GM21786 (cell line): ENCODE results near the gene GRM5.

Experiments used
- ATAC-seq: cut with Tn5 transposase; IDR thresholded peaks from one replicate; pipeline ENCODE4 v1.9.1; 2021; ENCODE audit not compliant: unreplicated experiment

The GRM5 gene

DNA sequence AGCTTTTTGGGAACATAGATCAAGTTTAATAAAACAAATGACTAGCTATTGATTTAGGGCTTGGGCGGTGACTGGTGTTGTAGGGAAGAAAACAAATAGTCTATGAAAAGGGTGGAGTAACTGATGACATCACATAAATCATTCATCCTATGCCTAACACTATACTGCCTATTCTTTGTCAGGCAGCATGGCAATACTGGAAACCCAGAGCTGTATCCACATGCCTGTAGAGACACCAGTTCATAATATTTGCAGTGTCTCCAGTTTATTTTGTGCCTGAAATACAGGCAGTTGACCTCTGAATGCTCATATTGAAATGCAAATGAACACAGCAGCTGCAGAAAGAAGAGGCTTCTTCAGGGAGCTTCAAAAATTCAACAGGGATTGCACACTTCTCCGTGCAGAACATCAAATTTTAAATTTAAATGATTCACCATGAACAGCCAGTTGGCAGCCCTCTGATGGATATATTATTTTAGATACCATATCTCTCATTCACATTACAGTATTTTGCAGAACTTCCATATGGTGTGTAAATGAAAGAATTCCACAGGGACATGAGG lies 445.1 kb downstream of the GRM5 start:
- no peak for ATAC-seq

GRCh38 chr11:88619656-88620385 lies 446.0 kb downstream of the GRM5 start:
- no peak for ATAC-seq

GRCh38 chr11:88619071-88619425 lies 446.7 kb downstream of the GRM5 start:
- no peak for ATAC-seq

DNA sequence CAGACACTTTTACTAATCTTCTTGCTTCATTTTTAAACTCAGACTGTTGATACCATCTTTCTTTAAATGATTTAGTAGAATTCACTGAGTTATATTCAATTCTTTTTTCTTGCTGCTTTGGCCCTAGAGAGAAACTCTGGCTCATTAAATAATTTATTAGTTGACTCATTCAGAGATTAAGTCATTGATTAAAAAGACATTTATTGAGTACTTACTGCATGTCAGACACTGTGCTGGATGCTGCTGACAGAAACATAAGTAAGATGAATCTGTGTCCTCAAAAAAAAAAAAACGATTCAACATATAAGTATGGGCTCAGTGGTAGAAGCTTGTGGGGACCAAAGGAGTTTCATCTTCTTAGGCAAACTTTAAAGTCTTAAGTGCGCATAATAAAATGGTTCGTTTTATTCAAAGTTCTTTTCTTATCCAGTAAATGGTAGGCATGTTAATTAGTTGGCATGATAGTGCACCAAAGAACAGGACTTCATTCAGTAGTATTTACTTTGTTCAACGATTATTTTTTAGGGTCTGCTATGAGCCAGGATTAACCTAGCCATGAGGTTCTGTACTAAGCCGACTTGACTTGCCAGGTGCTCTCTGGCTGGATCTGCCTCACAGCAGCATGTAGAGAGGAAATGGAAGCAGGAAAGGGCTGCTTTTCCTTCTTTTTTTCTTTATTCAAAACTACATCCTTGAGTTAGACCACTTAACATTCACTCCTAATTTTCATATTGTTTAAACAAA lies 447.3 kb downstream of the GRM5 start:
- no peak for ATAC-seq

- no peak for ATAC-seq
Observed at GRCh38 chr11:88617226-88617625, 448.6 kb downstream of the GRM5 start.

- ATAC-seq: no peak
Observed at GRCh38 chr11:88604260-88604659, 461.5 kb downstream of the GRM5 start.

DNA sequence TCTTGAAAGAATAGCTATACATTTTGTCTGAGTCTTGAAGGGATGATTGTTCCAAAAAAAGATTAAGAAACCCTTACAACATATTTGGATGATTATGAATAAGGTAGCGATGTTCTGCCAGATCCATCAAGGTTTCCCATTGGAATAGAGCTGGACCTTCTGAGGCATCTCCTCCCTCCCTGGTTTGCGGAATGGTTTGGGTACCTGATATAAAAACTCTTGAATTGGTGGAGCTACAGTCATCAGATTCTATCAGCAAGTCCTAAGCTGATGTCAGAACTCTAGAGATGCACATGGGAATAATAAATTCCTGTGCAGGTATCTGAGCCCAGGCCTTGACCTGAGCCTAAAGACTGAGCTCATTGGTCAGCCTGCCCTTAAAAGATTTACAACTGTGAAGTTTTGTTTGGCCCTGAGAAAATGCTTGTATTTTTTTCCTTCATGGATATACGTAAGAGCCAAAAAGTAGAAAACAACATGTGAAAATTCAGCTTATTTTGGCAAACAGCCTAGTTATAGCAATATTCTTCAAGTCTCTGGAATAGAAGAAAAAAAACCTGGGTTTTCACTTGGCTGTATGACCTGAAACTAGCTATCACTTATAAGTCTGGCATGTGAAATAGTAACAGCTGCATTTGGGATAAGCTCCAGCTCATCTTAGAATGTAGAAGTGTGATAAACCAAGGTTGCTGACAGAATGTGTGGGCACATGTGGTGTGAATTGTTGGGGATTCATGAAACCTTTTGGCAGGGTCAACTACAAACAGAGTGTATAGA lies 462.5 kb downstream of the GRM5 start:
- ATAC-seq: no peak

GRCh38 chr11:88597387-88597786 lies 468.4 kb downstream of the GRM5 start:
- ATAC-seq: no peak

GRCh38 chr11:88596786-88597185 lies 469.0 kb downstream of the GRM5 start:
- ATAC-seq: no peak

DNA sequence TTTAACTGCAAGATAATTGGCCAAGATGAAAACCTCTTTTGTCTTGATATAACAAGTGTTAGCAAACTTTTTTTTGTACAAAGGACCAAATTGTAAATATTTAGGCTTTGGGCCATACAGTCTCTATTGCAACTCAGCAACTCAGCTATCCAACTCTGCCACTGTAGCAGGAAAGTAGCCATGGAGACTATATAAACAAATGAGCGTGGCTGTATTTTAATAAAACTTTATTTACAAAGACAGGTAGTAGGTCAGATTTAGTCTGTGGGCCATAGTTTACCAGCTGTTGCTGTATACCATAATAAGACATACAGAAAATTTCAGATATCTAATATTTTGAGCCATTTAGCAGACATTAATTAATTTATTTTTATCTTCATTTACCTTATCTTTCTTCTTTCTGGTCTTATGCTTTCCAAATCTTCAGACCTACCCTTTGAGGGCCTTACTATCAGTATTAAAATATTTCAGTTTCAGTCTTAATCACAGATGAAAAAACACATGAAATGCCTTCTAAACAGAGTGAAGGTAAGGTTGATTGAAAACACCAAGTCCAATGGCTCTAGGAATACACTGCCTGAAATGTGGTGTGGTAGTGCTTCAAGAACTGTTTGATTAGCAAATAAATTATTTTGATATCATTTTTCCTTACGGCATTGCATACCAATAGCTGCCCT lies 471.4 kb downstream of the GRM5 start:
- no peak for ATAC-seq

DNA sequence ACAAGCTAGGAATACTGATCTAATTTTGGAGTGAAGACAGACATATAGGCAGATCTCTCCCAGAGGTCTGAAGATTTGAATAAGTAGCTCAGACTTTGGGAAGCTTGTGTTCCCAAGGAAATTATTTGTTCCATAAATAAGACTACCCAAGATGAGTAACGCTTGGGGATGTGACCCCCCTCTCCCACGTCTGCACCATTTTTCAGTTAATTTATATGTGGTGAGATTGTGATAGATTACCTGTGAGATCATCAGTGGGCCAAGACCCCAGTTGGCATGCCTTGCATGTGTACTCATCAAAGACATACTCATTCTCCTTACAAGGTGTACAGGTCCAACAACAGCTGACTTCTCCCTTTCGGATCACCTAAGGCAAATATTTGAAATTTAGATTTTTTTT lies 475.4 kb downstream of the GRM5 start:
- no peak for ATAC-seq

DNA sequence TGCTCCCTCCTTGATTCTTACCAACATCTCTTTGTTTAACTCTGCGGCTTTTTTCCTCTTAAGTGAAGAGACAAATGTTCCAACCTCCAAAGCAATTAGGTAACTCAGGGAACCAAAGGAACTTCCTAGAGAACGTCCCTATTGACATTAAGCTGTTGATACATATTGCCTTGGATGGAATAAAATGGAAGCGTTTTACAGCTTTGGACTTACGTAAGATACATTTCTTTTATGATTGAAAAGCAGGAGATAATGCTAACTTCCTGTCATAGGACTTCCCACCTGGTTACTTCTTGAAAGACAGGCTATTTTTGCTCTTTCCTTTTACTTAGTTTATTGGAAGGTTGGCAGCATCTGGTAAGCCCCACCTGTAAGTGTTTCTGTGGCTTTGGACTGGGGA lies 482.5 kb downstream of the GRM5 start:
- ATAC-seq: no peak

GRCh38 chr11:88579466-88579865 lies 486.3 kb downstream of the GRM5 start:
- ATAC-seq: no peak

DNA sequence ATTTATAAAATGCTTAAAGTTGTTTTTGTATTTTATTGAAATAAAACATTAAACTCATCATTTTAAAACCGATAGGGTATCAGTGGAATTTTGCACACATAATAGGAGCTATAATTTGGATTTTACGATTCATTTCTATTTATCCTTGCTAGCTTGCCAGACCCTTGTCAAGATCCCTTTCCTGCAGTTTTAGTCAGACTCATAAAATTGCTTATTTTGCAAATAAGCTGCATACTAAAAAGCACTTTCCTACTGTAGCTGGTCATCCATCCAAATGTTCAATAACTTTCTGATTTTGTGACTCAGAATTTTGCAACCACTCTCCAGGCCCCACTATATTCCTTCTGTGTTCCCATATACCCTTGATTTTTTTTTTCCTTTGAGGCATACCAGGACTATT lies 489.0 kb downstream of the GRM5 start:
- ATAC-seq: no peak

DNA sequence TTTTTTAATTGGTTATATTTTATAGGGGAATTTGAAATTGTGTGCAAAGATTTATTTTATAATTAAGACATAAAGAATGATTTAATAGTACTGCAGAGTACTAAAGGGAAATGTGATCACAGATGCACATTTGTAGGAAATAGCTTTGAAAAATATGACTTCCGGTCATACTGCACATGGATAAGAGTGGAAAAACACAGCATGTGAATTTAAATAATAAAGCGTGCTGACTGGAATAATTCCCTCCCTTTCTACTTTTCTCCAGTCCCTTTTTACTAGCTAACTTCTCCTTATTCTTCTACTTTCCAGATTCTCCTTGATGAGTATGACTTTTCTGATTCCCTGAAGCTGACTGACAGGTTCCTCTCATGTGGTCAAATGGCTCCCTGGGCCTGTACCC lies 489.9 kb downstream of the GRM5 start:
- ATAC-seq: no peak

GRCh38 chr11:88569342-88569741 lies 496.4 kb downstream of the GRM5 start:
- no peak for ATAC-seq

GRCh38 chr11:88555829-88556202 lies 510.0 kb downstream of the GRM5 start:
- ATAC-seq: no peak

DNA sequence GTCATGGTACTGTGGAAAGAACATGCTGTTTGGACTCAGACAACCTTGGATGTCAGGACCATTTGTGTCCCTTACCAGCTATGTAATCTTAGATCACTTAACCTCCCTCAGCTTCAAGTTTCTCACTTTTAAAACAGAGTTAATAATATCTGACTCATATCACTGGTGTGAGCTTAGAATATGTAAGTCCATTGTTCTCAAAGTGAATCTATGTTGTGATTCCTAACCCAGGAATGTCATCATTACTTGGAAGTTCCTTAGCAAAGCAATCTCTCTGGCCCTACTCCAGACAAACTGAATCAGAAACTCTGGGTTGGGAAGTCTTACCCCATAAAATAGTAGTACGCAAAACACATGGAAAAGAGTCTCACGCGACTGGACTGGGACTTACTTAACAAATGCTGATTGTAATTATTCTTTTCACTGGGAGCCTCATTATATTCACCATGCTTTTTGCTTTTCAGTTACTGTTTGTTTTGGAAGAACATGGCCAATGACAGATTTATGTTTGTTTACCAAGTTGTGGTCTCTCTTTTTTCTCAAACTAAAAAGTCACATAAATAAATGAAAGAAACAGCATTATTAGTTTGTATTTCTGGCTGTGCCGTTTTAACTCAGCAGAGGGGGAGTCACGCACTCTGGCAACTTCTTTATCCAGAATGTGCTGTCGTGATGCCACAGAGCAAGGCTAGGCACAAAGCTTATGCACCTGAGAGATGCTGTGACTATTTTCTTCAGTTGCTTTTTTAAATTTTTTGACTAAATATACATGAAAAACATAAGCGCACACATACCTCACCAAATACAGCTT lies 510.6 kb downstream of the GRM5 start:
- ATAC-seq: no peak

- ATAC-seq: no peak
Observed at GRCh38 chr11:88553204-88553603, 512.6 kb downstream of the GRM5 start.

GRCh38 chr11:88552379-88553062 lies 513.3 kb downstream of the GRM5 start:
- peak; percentile 96 for ATAC-seq
